ENCODE measurements around the gene CYTH4. TPM values are rescaled to one million over a fixed set of nuclear protein-coding genes. Genes with fewer than 3 reads are reported as not detected.

CYTH4 gene
- total RNA-seq, 4 donors from 2014 or later, result 17.4 to 83.5 (median 34.4) TPM

DNA sequence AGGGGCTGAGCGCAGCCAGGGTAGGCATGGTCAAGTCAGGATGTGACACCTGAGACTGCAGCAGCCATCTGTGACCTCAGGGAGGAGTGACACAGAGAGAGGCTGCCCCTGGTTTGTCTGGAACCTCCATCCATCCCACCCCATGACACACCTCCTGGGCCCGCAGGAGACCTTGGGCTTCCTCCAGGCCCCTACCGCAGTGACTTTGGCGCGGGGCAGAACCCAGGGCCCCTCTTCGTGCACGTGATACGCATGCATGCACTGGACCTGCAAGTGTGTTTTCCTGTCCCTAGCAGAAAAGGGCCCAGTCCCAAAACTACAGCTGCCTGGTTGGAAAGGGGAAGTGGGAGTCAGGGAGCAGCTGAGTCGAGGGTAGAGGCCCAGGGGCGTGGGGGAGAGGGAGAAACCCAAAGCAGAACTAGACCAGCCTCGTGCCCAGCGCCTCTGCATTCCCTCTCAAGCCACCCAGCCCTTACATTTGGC lies 7.9 kb upstream of the CYTH4 start:
- no peak for ATAC-seq (ENCODE audit: low FRiP score)

DNA sequence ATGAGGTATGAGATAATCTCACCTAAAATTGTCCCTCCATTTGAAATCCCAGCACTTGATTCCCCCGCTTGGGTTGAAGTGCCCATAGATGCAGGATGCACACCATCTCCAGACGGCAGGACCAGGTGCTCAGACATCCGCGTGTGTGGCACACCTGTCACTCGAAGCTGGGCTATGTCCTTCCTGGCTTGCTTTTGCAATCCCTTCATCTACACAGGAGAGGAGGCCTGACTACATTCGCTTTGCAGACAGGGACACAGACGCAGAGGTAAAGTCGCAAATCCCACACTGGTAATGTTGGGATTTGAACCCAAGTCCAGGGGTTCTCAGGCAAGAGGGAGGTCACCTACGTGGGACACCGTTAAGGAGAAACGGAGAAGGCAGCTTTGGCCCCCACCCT lies 7.2 kb upstream of the CYTH4 start:
- ATAC-seq (ENCODE audit: low FRiP score) (no peak), DNase-seq (ENCODE audit: low spot score) (no peak)
- TF ChIP-seq, protein P1, sequence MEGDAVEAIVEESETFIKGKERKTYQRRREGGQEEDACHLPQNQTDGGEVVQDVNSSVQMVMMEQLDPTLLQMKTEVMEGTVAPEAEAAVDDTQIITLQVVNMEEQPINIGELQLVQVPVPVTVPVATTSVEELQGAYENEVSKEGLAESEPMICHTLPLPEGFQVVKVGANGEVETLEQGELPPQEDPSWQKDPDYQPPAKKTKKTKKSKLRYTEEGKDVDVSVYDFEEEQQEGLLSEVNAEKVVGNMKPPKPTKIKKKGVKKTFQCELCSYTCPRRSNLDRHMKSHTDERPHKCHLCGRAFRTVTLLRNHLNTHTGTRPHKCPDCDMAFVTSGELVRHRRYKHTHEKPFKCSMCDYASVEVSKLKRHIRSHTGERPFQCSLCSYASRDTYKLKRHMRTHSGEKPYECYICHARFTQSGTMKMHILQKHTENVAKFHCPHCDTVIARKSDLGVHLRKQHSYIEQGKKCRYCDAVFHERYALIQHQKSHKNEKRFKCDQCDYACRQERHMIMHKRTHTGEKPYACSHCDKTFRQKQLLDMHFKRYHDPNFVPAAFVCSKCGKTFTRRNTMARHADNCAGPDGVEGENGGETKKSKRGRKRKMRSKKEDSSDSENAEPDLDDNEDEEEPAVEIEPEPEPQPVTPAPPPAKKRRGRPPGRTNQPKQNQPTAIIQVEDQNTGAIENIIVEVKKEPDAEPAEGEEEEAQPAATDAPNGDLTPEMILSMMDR (IDR thresholded peaks at IDR 0.05), result no peak

More for the DNA sequence above, 7.9 kb upstream of the CYTH4 start:
- DNase-seq (ENCODE audit: low spot score), result no peak
- TF ChIP-seq, protein P1 (IDR thresholded peaks at IDR 0.05), result no peak

DNA sequence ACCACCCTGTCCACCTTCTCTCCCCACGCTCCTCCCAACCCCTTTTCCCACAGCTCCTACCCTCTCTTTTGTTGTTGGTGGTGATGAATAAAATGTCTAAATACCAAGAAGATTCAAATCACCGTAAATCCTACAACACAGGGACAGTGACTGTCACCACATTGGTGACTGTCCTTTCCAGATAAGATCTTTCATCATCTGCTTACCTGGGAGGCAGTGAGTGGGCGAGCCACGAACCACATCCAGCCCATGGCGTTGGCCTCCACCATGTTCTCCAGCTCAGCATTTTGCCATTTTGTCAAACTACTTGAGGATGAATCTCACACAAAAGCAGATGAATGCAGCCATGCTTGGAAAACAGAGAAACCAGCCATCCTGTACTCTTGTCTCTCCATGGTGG lies 6.7 kb upstream of the CYTH4 start:
- TF ChIP-seq, protein P1 (IDR thresholded peaks at IDR 0.05), result no peak
- ATAC-seq (ENCODE audit: low FRiP score) (no peak), DNase-seq (ENCODE audit: low spot score) (no peak)

DNA sequence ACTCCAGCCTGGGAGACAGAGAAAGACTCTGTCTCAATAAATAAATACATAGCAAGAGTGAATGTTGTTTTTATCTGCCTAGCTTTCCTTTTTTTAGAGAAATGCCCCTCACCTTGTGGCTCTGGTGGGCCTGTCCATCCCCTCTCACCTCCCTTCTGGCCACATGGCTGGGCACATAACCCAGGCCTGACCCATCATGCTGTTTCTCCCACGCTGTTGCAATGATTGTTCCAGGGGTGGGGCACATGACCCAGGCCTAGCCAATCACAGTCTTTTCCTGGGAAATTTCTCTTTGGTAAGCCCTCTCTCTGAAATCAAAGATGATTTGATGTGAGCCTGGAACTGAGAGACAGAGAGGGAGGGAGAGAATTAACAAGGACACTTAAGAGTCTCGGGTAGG lies 5.5 kb upstream of the CYTH4 start:
- ATAC-seq (ENCODE audit: low FRiP score), result no peak
- TF ChIP-seq, protein P1 (IDR thresholded peaks at IDR 0.05), result no peak
- no peak for DNase-seq (ENCODE audit: low spot score)

DNA sequence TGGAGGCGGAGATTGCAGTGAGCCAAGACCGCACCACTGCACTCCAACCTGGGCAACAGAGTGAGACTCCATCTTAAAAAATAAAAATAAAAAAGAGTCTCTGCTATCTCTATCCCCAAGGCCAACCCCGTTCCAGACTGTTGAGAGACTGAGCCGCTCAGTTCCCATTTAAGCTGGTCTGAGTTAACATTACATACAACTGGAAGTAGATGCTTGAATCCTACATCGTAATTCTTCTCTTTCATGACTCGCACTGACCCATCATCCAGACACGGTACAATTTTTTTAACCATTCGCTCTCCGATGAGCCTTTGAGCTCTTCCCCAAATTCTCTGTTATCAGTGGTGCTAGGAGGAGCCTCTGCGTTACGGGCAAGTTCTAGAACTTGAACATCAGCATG lies 4.9 kb upstream of the CYTH4 start:
- TF ChIP-seq, protein P1 (IDR thresholded peaks at IDR 0.05), result no peak
- DNase-seq (ENCODE audit: low spot score) (no peak), ATAC-seq (ENCODE audit: low FRiP score) (no peak)

DNA sequence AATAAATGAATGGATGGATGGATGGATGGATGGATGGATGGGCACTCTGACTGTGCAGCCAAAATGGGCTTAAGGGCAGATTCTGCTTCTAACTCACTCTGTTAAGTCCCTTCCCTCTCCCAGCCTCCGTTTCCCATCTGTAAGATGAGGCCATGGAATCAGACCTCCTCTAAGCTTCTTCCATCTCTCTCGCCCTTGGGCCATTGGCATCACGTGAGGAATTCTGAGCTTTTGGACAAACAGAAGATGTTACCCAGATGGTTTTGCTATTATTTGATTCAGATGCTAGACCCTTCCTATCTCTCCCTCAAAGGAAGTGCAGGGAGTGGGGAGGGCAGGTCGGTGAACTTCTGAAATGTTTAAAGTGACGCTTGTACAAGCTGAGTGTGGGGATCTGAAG lies 4.0 kb upstream of the CYTH4 start:
- no peak for DNase-seq (ENCODE audit: low spot score)
- ATAC-seq (ENCODE audit: low FRiP score), result no peak
- TF ChIP-seq, protein P1 (IDR thresholded peaks at IDR 0.05), result no peak

DNA sequence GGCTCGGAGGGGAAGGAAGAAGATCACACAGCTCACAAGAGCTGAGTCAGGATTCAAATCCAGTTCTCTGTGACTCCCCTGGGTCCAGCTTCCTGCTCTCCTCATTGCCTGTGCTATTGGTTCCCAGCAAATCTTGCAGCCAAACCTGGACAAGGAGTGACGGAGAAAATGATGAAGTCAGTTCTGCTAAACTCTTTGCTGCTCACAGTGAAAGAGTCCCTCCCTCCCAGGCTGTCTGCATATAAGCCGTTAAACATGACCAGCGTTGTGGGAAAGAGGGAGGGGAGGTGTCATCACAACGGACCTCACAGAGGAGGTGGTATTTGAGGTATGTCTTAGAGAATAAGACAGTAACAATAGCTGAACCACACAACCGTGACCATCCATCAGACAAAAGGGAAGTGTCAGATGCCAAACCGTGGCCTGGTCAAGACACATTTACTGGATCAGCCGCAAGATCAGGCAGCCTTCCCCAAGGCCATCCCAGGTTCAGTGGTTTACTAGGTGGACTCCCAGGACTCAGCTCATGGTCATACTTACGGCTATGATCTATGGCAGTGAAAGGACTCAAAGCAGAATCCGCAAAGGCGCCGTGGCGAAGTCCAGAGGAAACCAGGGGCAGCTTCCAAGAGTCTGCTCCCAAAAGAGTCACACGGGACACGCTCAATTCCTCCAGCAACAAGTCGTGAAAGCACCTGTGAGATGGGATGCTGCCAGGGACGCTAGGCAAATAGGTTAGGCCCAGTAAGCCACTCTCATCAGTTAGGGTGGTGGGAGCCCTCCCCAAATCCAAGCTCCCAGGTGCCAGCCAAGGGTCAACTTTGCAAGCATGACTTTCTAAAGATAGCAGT lies 2.8 kb upstream of the CYTH4 start:
- no peak for DNase-seq (ENCODE audit: low spot score)
- TF ChIP-seq, protein P1 (IDR thresholded peaks at IDR 0.05), result no peak
- no peak for ATAC-seq (ENCODE audit: low FRiP score)
